ENCODE measurements around the gene PFKFB2.
"Not testable (repeated sequence)": the region's sequence is repeated elsewhere in the genome, so short reads cannot be mapped to it uniquely, and the experiment has no call there.

The PFKFB2 gene

DNA sequence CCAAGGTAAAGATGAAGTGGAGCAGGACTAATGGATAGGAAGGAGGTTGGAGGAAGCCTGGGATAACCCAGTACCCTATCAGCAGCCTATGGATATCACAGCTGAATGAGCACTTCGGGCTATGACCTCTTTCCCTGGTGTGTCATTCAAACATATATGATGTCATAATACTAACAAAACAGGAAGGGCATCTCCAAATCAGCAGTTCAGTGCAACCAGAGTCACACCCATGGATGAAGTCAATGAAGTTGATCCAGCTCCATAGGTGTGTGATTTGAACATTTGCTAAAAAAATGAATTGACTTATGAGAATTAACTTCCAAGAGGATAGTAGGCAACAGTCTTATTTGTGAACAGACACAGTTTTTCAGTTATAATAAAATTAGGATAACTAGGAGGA is 18.9 kb upstream of the PFKFB2 start:
- Histone ChIP-seq H3K9me3 (ENCODE audit: insufficient read depth, low read length) (no peaks in the 10 kb centered on the region), H3K4me3 (ENCODE audit: insufficient read length, low read depth) (no peak overlapping the region), H3K4me1 (ENCODE audit: insufficient read depth, insufficient read length) (no peaks in the 10 kb centered on the region), H3K27me3 (ENCODE audit: insufficient read depth, insufficient read length) (no peaks in the 10 kb centered on the region), H3K9ac (ENCODE audit: insufficient read length, low read depth) (no peak overlapping the region), H3K36me3 (ENCODE audit: insufficient read depth, insufficient read length, low read length) (no peaks in the 10 kb centered on the region)
- DNase-seq (ENCODE audit: low read depth, low spot score), result no peak
- TF ChIP-seq ZNF274 (IDR thresholded peaks at IDR 0.05; ENCODE audit: low read depth, low read length), result no peak
- TF ChIP-seq SUZ12 (IDR thresholded peaks at IDR 0.05; ENCODE audit: extremely low read depth, insufficient read depth, insufficient read length), result no peak
- no peak for TF ChIP-seq YY1 (IDR thresholded peaks at IDR 0.05; ENCODE audit: insufficient read depth, insufficient read length)

DNA sequence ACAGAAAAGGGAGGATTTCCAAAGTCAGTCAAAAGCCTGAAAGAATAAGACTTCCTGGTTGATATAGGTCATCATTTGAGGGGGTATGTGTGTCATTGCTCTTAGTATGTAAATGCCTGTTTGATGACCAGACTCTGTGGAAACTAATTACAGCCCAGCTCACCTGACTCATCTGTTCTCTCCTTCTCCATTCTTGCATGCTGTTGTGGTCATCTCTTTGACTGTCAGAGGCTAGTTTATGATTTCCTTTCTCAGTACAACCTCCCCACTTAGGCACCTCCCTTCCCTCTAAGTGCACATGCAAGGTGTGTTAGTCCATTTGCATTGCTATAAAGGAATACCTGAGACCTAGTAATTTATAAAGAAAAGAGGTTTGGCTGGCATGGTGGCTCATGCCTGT is 18.1 kb upstream of the PFKFB2 start:
- no peaks in the 10 kb centered on the region for H3K27me3 ChIP-seq (ENCODE audit: insufficient read depth, insufficient read length)
- no peaks in the 10 kb centered on the region for H3K9me3 ChIP-seq (ENCODE audit: insufficient read depth, low read length)
- H3K4me3 ChIP-seq (ENCODE audit: insufficient read length, low read depth), result no peak overlapping the region
- DNase-seq (ENCODE audit: low read depth, low spot score), result no peak
- TF ChIP-seq ZNF274 (IDR thresholded peaks at IDR 0.05; ENCODE audit: low read depth, low read length), result no peak
- no peak for TF ChIP-seq YY1 (IDR thresholded peaks at IDR 0.05; ENCODE audit: insufficient read depth, insufficient read length)
- H3K36me3 ChIP-seq (ENCODE audit: insufficient read depth, insufficient read length, low read length), result no peaks in the 10 kb centered on the region
- H3K4me1 ChIP-seq (ENCODE audit: insufficient read depth, insufficient read length), result no peaks in the 10 kb centered on the region
- H3K9ac ChIP-seq (ENCODE audit: insufficient read length, low read depth), result no peak overlapping the region

DNA sequence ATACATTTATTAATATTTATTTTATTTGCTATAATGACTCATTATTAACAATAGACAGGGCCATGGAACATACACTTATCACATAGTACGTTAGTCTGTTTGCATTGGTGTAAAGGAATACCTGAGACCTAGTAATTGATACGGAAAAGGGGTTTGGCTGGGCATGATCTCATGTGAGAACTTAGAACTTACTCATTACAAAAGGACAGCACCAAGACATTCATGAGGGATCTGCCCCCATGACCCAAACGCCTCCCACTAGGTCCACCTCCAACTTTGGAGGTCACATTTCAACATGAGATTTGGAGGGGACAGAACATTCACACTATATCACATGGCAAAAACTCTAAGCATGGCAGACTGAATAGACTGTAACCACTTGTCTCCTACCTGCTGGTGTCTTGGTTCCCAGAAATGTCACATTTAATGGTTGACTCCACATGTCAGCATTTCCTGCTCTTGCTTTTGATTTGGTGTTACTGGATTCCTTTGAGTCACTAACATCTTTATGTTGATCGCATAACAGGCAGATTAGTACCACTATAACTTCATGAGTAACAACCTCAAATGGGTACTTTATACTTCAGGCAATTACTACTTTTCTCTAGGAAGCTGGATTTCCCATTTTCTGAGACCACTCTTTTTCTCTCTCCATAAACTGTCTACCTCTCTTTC is 17.1 kb upstream of the PFKFB2 start:
- Histone ChIP-seq H3K9ac (ENCODE audit: insufficient read length, low read depth) (no peak overlapping the region), H3K4me1 (ENCODE audit: insufficient read depth, insufficient read length) (no peaks in the 10 kb centered on the region), H3K9me3 (ENCODE audit: insufficient read depth, low read length) (no peaks in the 10 kb centered on the region), H3K27me3 (ENCODE audit: insufficient read depth, insufficient read length) (no peaks in the 10 kb centered on the region), H3K4me3 (ENCODE audit: insufficient read length, low read depth) (no peak overlapping the region), H3K36me3 (ENCODE audit: insufficient read depth, insufficient read length, low read length) (no peaks in the 10 kb centered on the region)
- TF ChIP-seq YY1 (IDR thresholded peaks at IDR 0.05; ENCODE audit: insufficient read depth, insufficient read length) (no peak), SUZ12 (IDR thresholded peaks at IDR 0.05; ENCODE audit: extremely low read depth, insufficient read depth, insufficient read length) (no peak), ZNF274 (IDR thresholded peaks at IDR 0.05; ENCODE audit: low read depth, low read length) (no peak)
- no peak for DNase-seq (ENCODE audit: low read depth, low spot score)

DNA sequence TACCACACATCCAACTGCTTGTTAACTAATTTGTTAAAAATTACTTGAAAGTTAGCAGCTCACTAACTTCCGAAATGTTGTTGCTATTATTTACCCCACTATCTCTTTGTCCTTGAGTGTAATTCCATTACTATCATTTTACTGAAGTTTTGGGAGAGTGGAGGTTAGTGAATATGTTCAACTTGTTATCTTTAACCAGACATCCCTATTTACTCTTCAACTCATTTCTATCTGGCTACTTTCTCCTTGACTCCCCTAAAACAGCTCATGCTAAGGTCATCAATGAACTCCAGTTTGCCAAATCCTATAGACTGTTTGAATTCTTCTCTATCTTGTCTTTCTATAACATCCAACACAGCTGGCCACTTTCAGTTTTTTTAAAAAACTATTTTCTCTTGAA is 16.2 kb upstream of the PFKFB2 start:
- DNase-seq (ENCODE audit: low read depth, low spot score), result no peak
- Histone ChIP-seq H3K36me3 (ENCODE audit: insufficient read depth, insufficient read length, low read length) (no peaks in the 10 kb centered on the region), H3K4me1 (ENCODE audit: insufficient read depth, insufficient read length) (no peaks in the 10 kb centered on the region), H3K9me3 (ENCODE audit: insufficient read depth, low read length) (no peaks in the 10 kb centered on the region), H3K4me3 (ENCODE audit: insufficient read length, low read depth) (no peak overlapping the region), H3K27me3 (ENCODE audit: insufficient read depth, insufficient read length) (no peaks in the 10 kb centered on the region), H3K9ac (ENCODE audit: insufficient read length, low read depth) (no peak overlapping the region)
- TF ChIP-seq SUZ12 (IDR thresholded peaks at IDR 0.05; ENCODE audit: extremely low read depth, insufficient read depth, insufficient read length), result no peak
- no peak for TF ChIP-seq ZNF274 (IDR thresholded peaks at IDR 0.05; ENCODE audit: low read depth, low read length)
- no peak for TF ChIP-seq YY1 (IDR thresholded peaks at IDR 0.05; ENCODE audit: insufficient read depth, insufficient read length)

DNA sequence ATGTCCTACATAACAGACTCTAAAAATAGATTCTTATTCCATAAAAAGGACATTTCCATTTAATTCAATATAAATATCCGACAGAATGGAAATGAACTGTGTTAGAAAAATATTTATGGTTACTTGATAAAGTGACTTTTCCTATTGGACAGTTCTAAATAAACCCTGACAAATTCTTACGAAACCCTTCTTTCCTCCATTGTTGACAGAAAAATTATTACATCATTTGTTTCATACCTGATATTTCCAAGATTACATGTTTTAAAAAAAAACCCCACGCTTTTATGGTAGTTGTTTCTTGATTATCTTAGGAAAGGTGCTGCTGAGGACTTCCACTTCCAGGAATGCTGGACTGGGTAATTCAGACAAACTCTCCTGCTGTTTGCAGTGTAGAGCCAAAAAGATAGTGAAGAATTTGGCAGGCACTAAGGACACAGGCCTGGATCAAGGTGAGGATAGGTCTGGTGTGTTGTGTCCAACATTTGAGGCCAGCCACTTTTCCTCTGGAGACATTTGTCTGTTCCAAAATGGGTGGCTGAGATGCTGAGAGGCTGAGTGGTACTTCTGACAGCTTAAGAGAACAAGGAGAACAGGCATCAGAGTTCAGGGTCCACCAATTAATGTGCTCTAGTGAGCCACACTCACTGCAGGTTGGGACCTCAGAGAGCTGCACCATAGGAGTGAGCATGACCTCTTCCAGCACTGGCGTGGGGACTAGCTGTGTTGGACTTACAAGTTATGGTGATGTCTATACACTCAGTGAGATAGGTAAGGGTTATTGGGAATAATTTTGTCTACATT is 13.5 kb upstream of the PFKFB2 start:
- no peaks in the 10 kb centered on the region for H3K9me3 ChIP-seq (ENCODE audit: insufficient read depth, low read length)
- H3K27me3 ChIP-seq (ENCODE audit: insufficient read depth, insufficient read length), result no peaks in the 10 kb centered on the region
- TF ChIP-seq SUZ12 (IDR thresholded peaks at IDR 0.05; ENCODE audit: extremely low read depth, insufficient read depth, insufficient read length) (no peak), YY1 (IDR thresholded peaks at IDR 0.05; ENCODE audit: insufficient read depth, insufficient read length) (no peak), ZNF274 (IDR thresholded peaks at IDR 0.05; ENCODE audit: low read depth, low read length) (no peak)
- H3K9ac ChIP-seq (ENCODE audit: insufficient read length, low read depth), result no peak overlapping the region
- no peaks in the 10 kb centered on the region for H3K36me3 ChIP-seq (ENCODE audit: insufficient read depth, insufficient read length, low read length)
- no peak overlapping the region for H3K4me3 ChIP-seq (ENCODE audit: insufficient read length, low read depth)
- H3K4me1 ChIP-seq (ENCODE audit: insufficient read depth, insufficient read length), result no peaks in the 10 kb centered on the region
- DNase-seq (ENCODE audit: low read depth, low spot score), result no peak

DNA sequence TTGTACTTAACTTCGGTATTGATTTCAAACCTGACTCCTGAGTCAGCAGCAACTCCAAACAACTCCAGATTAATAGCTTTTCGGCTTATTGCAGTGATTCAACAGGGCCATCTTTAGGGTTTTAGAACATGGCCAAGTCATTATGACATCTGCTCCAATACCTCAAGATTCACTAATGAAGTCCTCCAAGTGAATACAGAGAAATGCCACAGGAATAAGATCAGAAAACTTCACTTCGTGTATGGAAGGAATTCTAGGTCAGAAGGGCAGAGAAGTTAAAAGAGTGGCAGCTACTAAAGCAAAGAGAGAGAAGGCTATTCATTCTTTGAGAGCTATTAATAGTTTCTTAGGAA is 12.9 kb upstream of the PFKFB2 start:
- Histone ChIP-seq H3K27me3 (ENCODE audit: insufficient read depth, insufficient read length) (no peaks in the 10 kb centered on the region), H3K4me1 (ENCODE audit: insufficient read depth, insufficient read length) (no peaks in the 10 kb centered on the region), H3K9ac (ENCODE audit: insufficient read length, low read depth) (no peak overlapping the region), H3K4me3 (ENCODE audit: insufficient read length, low read depth) (no peak overlapping the region), H3K9me3 (ENCODE audit: insufficient read depth, low read length) (no peaks in the 10 kb centered on the region), H3K36me3 (ENCODE audit: insufficient read depth, insufficient read length, low read length) (peaks cover under 1% of the 10 kb centered on the region)
- TF ChIP-seq SUZ12 (IDR thresholded peaks at IDR 0.05; ENCODE audit: extremely low read depth, insufficient read depth, insufficient read length), result no peak
- TF ChIP-seq ZNF274 (IDR thresholded peaks at IDR 0.05; ENCODE audit: low read depth, low read length), result no peak
- TF ChIP-seq YY1 (IDR thresholded peaks at IDR 0.05; ENCODE audit: insufficient read depth, insufficient read length), result no peak
- no peak for DNase-seq (ENCODE audit: low read depth, low spot score)

DNA sequence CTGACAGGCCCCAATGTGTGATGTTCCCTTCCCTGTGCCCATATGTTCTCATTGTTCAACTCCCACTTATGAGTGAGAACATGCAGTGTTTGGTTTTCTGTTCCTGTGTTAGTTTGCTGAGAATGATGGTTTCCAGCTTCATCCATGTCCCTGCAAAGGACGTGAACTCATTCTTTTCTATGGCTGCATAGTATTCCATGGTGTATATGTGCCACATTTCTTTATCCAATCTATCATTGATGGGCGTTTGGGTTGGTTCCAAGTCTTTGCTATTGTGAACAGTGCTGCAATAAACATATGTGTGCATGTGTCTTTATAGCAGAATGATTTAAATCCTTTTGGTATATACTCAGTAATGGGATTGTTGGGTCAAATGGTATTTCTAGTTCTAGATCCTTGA is 11.7 kb upstream of the PFKFB2 start:
- not testable (repeated sequence) for DNase-seq (ENCODE audit: low read depth, low spot score); H3K4me3 ChIP-seq (ENCODE audit: insufficient read length, low read depth); H3K4me1 ChIP-seq (ENCODE audit: insufficient read depth, insufficient read length)

More for the DNA sequence above, 11.7 kb upstream of the PFKFB2 start:
- H3K36me3 ChIP-seq (ENCODE audit: insufficient read depth, insufficient read length, low read length); H3K9me3 ChIP-seq (ENCODE audit: insufficient read depth, low read length); H3K9ac ChIP-seq (ENCODE audit: insufficient read length, low read depth); H3K27me3 ChIP-seq (ENCODE audit: insufficient read depth, insufficient read length): not testable (repeated sequence)

All from NT2/D1 (cell line).